GM19452 (cell line): ENCODE data around the gene ADGB.
"Not testable (repeated sequence)": the region's sequence is repeated elsewhere in the genome, so short reads cannot be mapped to it uniquely, and the experiment has no call there.

Experiments
- ATAC-seq: cut with Tn5 transposase; IDR thresholded peaks from one replicate; pipeline ENCODE4 v1.9.1; 2021; ENCODE audit not compliant: unreplicated experiment

Gene ADGB

DNA sequence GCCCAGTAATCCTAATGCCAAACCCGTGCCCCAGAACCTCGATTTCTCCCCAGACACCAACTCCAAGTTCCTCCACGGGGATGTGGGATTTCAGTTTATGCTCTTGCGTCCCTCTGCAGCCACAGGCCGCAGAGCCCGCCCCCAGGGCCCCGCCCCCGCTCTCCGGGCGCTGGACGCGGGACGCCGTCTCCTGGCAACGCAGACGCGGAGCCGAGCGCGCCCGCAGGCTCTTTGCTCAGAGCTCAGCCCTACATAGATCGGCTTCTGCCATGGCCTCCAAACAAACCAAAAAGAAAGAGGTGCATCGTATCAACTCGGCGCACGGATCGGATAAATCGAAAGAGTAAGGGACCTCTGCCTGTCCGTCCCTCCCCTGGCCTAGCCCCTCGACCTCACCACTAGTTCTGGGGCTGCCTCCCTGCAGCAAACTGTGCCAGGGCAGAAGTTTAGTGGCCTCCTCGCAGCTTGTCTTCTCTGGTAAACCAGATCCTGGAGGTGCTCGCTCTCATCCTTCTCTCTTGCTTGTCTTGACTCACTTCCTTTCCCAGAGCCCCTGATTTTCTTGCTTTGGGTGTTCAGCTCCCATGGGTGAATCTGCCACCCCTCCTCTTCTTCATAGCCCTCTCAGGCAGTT is at the start of gene ADGB:
Gene ADGB, plus strand, starts transcription at position 201 of the 634 bp plus-strand sequence. Its CDS starts 69 bp downstream, at position 270.
- no peak for ATAC-seq

DNA sequence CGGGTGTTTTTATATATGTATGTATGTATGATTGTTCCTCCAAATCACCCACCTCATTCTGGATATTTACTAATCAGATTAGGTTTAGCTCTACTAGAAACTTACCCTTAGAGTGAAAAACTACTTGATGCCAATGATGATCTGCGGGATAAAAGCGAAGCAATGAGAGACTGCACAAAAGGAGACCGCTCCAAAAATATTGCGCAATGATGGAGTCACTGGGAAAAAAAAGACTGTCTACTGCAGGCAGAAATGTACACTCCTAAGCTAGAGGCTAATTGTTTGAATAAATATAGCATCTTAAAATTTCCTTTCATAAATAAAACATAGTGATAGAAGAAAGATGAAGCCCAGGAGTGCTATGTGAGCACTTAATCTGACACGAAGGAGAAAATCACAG is 47.9 kb upstream of the ADGB start:
- no peak for ATAC-seq

DNA sequence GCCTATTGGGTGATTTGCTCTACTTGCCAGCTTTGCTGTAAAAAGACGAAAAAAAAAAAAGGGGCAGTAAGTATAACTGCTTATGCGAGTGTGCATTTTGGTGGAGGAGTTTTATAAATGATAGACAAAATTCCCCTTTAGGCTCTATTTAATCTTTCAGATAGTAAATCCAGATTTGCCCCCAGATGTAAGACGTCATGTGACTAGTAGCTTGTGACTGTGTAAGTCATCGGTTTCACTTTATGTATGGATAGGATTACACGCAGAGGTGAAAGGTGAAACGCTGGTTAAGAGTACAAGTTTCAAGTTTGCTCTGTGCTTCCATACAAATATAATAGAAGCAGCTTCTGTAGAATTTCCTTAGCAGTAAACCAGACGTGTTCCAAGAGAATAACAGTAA is 47.2 kb upstream of the ADGB start:
- no peak for ATAC-seq

DNA sequence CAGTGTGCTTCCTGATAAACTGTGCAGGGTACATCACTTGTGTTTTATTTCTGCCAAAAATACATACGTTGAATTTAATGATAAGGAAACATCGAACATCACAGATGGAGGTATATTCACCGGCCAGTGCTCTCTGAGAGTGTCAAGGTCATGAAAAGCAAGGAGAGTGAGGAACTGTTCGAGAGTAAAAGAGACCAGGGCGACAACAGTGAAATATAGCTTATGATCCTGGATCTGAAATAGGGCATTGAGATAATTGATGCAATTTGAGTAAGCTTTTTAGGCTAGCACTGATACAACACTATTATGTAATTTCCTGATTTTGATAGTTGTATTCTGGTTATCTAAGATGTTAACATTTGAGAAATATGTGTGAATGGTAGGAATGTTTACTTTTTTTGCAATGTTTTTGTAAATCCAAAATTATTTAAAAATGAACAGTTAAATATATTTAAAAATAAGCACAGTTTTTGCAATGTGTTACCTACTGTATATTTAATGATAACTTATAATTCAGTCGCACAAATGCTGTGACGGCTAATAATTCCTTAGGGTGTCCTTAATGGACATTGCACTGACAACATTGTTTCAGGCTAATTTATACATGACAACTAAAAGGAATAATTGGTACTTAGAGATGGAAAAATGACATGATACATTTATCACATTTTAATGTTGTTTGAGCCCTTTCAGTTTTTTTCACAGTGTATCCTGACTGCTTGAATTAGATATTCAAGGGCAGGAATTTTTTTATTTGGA is 45.2 kb upstream of the ADGB start:
- no peak for ATAC-seq

DNA sequence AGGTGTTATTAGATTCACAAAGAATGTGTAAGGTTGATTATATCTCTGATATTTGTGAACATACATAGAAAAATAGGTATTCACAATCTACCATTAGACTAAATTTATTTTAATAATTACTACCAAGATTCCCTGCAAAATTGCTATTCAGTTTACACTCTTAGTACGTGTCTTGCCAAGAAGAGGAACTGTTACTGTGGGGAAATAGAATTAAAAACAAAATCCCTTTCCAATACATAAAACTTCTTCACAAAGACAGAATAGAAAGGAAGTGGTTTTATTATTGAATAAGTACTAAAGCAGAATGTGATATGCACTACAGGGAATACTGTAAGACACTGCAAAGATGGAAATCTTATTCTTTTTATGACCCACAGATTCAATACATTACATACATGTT is 38.2 kb upstream of the ADGB start:
- no peak for ATAC-seq

DNA sequence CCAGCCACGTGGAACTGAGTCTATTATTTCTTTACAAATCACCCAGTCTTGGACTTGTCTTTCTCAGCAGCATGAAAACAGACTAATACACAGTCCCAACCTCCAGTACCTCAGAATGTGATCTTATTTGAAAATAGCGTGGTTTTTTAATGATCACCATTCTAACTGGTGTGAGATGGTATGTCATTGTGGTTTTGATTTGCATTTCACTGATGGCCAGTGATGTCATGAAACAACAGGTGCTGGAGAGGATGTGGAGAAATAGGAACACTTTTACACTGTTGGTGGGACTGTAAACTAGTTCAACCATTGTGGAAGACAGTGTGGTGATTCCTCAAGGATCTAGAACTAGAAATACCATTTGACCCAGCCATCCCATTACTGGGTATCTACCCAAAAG is 32.1 kb upstream of the ADGB start:
- ATAC-seq: not testable (repeated sequence)

DNA sequence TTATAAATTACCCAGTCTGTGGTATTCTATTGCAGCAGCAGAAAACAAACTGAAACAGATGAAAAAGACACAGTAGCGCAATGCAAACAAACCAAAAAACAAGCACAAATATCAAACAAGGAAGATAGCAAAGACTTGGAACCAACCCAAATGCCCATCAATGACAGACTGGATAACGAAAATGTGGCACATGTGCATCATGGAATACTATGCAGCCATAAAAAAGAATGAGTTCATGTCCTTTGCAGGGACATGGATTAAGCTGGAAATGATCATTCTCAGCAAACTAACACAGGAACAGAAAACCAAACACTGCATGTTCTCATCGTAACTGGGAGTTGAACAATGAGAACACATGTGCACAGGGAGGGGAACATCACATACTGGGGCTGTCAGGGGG is 30.2 kb upstream of the ADGB start:
- ATAC-seq: not testable (repeated sequence)

DNA sequence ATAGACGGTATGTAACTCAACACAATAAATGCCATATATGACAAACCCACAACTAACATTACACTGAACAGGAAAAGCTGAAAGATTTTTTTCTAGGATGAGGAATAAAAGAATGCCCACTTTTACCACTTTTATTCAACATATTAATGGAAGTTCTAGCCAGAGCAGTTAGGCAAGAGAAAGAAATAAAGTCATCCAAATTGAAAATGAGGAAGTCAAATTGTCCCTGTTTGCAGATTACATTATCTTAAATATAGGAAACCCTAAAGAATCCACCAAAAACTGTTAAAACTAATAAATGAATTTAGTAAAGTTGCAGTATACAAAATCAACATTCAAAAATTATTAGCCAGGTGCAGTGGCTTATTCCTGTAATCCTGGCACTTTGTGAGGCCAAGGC is 24.6 kb upstream of the ADGB start:
- ATAC-seq: no peak

DNA sequence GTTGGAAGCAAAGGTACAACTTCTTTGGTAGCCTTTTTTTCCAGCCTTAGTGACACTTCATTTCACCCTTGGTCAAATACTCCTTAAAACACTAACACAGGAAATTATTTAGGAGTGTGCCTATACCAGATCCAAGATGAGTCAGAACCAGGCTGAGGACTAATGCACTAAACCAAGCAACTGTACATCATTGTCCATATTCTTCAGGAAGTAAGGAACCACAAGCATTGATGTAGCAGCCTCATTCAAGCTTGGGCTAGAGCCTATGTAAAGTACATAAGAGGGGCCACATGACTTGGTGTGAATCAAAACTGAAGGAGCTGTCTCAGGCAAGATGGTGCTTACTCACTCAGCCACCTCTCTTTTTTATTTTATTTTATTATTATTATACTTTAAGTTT is 20.7 kb upstream of the ADGB start:
- no peak for ATAC-seq

DNA sequence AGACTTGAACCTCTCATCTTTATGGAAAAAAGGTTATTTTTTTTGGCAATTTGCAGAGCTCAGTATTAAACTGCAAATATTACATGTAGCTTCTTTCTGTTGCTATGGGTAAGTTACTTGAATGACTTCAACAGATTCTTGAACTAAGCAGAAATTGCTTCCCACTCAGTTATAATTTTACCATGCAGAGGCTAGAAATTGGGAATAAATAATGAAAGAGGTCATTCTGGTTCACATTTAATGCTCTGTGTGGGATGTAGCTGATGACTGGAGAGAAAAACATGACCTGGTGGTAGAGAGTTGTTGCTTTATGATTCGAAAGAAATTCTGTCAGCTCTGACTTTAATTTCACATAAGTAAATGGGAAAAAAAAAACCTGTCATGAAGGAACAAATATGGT is 16.8 kb upstream of the ADGB start:
- ATAC-seq: no peak

DNA sequence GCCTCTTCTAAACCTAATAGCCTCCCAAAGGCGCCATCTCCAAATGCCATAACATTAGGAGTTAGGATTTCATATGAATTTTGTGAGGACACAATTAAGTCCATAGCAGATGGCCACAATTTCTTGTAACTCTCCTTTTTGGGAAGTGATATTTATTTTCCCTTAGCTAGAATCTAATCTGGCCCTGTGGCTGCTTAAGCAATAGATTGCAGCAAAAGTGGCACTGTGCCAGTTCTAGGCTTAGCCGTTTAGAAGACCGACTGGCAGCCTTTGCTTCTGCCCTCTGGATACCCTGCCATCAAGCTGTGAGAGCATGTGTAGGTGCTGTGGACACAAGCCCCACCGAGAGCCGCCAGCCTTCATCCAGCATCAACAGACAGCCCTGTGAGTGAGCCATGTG is 15.9 kb upstream of the ADGB start:
- no peak for ATAC-seq

DNA sequence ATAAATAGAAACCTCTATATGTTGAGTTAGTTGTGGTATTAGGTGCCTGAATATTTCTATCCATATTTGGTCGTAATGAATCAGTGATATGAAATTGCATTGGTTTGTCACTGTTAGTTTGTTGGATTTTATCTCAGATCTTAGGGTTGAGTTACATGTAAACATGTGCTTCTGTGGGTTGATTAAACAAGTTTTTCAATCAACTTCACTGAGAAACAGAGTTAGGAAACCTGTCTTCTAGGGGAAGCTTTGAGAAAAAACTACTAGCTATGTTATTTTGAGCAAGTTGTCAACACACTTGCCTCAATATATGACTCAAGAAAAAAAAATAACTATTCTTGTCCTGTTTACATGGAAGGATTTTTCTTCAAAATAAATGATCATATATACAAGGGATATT is 14.8 kb upstream of the ADGB start:
- ATAC-seq: no peak

DNA sequence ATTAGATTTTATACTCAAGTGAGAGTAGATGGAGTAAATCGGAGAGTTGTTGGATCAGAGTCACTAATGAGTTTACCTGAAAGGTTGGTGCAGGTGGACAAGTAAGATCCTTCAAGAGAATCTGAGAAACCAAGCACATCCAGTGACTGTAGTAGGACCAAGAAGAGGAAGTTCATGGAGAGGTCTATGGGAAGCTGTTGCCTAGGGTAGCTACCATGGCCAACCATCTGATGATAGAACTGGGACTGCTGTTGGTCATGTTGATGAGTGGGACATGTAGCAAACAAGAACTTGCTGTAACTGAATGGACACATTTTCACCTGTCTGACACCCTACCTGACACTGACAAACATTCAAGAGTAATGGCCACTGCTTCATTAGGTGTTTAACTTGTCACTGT is 11.3 kb upstream of the ADGB start:
- no peak for ATAC-seq

DNA sequence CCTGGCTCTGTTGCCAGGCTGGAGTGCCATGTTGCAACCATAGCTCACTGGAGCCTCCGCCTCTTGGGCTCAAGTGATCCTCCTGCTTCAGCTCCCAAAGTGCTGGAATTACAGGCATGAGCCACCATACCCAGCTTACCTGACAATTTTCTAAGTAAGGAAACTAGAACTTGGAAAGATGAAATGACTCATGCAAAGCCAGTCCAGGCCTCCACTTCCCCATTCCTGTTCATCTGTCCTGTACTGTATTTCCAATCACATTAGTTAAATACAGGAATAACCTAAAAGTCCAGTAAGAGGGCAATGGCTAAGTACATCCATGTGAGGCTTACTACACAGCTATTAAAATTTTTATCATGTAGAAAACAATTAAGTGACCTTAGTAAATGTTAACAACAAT is 8.3 kb upstream of the ADGB start:
- no peak for ATAC-seq

DNA sequence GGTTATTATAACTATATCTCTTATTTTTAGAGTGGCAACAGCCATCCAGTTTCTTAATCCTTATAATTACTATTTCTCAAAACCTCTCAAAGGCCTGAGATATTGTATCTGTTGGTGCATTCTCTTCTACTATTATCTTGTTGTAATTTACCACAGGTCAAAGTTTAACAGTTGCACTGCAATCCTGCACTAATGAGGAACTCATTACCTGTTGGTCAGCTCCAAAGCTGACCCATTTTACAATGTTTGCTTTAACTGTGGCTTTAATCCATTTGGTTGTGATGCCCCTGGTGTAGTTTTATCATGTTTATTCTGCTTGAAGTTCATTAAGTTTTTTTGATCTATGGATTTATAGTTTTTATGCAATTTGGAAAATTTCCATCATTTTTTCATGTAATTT is 6.3 kb upstream of the ADGB start:
- ATAC-seq: no peak

DNA sequence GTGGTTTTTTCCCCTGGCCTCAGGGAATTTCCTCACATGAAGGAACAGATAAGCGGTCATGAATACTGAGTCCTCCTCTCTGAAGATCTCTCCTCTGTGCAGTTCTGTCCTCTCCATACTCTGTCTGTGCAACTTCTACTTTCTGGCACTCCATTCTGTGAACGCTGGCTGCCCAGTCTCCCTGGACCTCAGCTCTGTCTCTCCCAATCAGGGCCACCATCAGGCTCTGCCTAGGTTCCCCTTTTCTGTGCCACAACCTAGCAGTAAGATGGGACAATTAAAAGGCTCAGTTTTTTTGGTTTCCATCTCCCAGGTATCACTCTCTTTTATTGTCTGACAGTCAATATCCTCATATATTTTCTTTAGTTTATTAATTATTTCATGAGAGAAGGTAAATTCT is 4.8 kb upstream of the ADGB start:
- no peak for ATAC-seq

DNA sequence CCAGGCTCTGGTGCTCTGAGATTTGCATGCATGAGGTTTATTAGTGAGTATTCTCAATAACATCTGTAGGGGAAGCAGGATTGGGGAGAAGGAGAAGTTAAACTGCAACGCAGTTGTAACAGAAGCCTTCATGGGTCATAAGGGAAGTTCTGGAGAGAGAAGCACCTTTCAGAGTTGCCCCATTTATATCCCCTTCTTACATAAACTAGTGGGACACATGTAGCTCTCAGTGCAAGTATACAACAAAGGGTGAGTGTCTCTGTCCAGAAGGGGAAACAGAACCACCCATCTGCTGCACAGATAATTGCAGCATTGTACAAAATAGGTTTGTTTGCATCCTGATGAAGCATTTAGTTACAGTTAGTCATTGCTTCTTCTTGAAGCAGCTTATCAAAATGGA is 4.3 kb upstream of the ADGB start:
- no peak for ATAC-seq

DNA sequence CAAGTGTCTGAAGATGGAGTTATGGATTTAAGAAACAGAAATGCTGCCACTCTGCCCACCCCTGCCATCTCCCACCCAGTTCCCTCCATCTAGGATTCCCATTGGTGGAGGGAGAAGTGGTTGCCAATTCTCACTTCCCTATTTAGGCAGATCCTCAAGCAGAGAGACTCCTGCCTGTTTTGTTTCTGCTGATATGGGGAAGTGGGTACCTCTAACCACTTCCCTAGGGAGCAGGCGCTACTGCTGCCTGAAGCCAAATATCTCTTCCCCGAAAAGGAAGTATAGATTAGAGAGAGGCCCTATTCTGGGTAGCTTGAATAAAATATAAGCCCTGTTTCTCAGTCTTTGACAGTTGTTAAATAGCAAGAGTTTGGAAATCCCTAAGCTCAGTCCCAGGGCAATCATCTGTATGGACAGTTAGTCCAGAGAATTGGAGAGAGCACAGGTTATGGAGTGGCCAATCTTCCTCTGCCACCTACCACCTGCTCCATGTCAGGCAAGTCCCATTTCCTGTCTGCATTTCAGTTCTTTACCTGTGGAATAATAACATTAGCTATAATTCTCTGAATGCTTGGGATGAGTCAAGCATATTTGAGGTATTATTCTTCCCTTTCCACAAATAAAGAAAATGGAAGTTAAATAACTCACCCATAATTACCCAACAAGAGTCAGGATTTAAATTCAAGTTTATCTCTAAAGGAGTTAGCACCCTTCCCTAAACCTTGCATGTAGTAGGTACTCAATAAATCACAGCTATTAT is 2.6 kb upstream of the ADGB start:
- no peak for ATAC-seq

DNA sequence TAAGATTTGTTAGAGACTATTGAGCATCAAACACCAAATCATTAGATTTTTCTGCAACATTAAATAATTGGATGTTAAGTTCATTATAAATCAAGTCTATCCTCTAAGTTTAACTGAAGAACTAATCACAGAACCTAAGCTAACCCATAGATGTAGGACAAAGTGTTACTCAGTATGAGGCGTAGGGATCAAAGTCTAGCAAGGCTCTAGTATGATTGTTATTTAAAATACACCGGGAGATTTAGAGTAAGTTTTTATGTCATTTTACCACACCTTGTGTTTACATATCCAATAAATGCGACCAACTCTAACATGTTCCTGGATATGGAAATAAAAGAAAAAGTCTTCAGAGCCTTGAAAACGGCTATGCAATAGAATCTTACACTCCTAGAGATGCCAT is 2.6 kb downstream of the ADGB start:
- no peak for ATAC-seq

DNA sequence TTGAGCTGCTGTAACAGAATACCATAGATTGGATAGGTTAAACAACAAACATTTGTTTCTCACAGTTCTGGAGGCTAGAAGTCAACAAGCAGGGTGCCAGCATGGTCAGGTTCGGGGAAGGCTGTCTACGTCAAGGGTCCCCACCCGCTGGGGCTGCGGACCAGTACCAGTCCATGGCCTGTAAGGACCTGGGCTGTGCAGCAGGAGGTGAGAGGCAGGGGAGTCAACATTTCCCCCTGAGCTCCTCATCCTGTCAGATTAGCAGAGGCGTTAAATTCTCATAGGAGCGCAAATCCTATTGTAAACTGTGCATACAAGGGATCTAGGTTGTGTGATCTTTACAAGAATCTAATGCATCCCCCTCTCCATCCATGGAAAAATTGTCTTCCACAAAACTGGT is 3.8 kb downstream of the ADGB start:
- no peak for ATAC-seq

DNA sequence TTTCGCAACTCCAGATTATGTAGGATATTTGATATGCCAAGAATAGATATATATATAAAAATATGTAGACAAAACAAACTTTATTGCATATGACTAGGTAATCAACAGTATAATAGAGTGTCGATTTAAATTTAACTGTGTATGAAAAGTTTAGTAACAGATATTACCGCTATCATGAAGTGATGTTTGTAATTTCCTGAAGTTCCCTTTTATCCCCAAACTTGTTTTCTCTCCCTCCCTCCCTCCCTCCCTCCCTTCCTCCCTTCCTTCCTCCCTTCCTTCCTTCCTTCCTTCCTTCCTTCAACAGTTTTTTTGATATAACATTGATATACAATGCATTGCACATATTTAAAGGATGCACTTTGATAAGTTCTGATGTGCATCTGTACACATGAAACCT is 15.2 kb downstream of the ADGB start:
- no peak for ATAC-seq

DNA sequence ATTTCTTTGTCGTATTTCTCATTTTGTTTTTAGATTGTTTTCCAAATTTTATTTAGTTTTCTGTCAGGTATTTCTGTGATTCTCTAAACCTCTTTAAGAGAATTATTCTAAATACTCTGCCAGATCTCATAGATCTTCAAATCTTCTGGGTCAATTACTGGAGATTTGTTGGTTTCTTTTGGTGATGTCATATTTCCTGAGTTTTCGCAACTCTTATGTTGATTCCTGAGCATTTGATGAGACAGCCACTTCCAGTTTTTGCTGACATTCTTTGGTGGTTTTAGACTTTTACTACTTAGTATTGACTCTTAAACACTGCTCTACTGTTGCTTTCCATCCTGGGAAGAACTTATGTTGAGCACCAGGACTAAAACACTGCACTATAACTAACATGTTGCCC is 21.9 kb downstream of the ADGB start:
- no peak for ATAC-seq
